GM23338 (cell line): ENCODE data around the gene KRT33B. TPM values are rescaled to one million over a fixed set of nuclear protein-coding genes. Genes with fewer than 3 reads are reported as not detected.

Experiments used
- ATAC-seq: fragments of 200-7000 bp; cut with Tn5 transposase; 3 replicates; pipeline ENCODE4 v1.9.1; 2020
- DNase-seq: peaks from one replicate; pipeline ENCODE4 v3.0.0-alpha.2; 2015; ENCODE audit warnings: low spot score
- H2AFZ ChIP-seq: fragments of 200-600 bp; sonication (generic); 2 replicates; pipeline ENCODE4 v1.8.0; 2016; ENCODE audit warnings: antibody characterized with exemption, mild to moderate bottlenecking, moderate library complexity
- H3F3A ChIP-seq: fragments of 200-600 bp; sonication (generic); replicated peaks from 2 replicates; pipeline ENCODE4 v1.8.0; 2017; ENCODE audit warnings: antibody characterized with exemption, mixed run types, low read depth
- H3K27ac ChIP-seq: fragments of 200-600 bp; sonication (generic); 2 replicates; pipeline ENCODE4 v1.6.1; 2016; ENCODE audit warnings: low read depth
- H3K27me3 ChIP-seq: fragments of 200-600 bp; sonication (generic); 2 replicates; pipeline ENCODE4 v1.8.0; 2016; ENCODE audit warnings: mild to moderate bottlenecking, mixed run types, moderate library complexity; ENCODE audit not compliant: insufficient read depth
- H3K36me3 ChIP-seq: fragments of 200-600 bp; sonication (generic); 2 replicates; pipeline ENCODE4 v1.8.0; 2016; ENCODE audit warnings: mild to moderate bottlenecking; ENCODE audit not compliant: insufficient read depth
- H3K4me1 ChIP-seq: fragments of 200-600 bp; sonication (generic); 2 replicates; pipeline ENCODE4 v1.8.0; 2016; ENCODE audit warnings: mild to moderate bottlenecking, moderate library complexity; ENCODE audit not compliant: insufficient read depth
- H3K4me2 ChIP-seq: fragments of 200-600 bp; sonication (generic); 2 replicates; pipeline ENCODE4 v1.7.1; 2017; ENCODE audit warnings: mixed run types
- H3K4me3 ChIP-seq: fragments of 200-600 bp; sonication (generic); 2 replicates; pipeline ENCODE4 v1.6.1; 2016; ENCODE audit warnings: mixed run types
- H3K79me2 ChIP-seq: fragments of 200-600 bp; sonication (generic); replicated peaks from 2 replicates; pipeline ENCODE4 v1.8.0; 2017; ENCODE audit warnings: mild to moderate bottlenecking; ENCODE audit not compliant: insufficient read depth
- H3K9me2 ChIP-seq: fragments of 200-600 bp; sonication (generic); 2 replicates; pipeline ENCODE4 v1.8.0; 2017; ENCODE audit not compliant: insufficient read depth
- H4K20me1 ChIP-seq: fragments of 200-600 bp; sonication (generic); replicated peaks from 2 replicates; pipeline ENCODE4 v1.8.0; 2017; ENCODE audit warnings: mild to moderate bottlenecking; ENCODE audit not compliant: insufficient read depth
- H3K27ac Mint-ChIP-seq: 2 replicates; pipeline ENCODE4 v1.8.0; 2020; ENCODE audit warnings: inconsistent platforms, mild to moderate bottlenecking, moderate library complexity, mixed read lengths
- H3K27me3 Mint-ChIP-seq: 3 replicates; pipeline ENCODE4 v1.8.0; 2022; ENCODE audit warnings: low read depth, mild to moderate bottlenecking, moderate library complexity, mixed read lengths, inconsistent platforms; ENCODE audit not compliant: insufficient read depth, poor library complexity
- H3K36me3 Mint-ChIP-seq: 3 replicates; pipeline ENCODE4 v1.8.0; 2021; ENCODE audit warnings: low read depth, mild to moderate bottlenecking, inconsistent platforms, moderate library complexity, mixed read lengths
- H3K4me1 Mint-ChIP-seq: 3 replicates; pipeline ENCODE4 v1.8.0; 2020; ENCODE audit warnings: mild to moderate bottlenecking, inconsistent platforms, mixed read lengths
- H3K4me3 Mint-ChIP-seq: 3 replicates; pipeline ENCODE4 v1.8.0; 2021; ENCODE audit warnings: moderate library complexity, mild to moderate bottlenecking, inconsistent platforms, mixed read lengths
- H3K9me3 Mint-ChIP-seq: 3 replicates; pipeline ENCODE4 v1.8.0; 2020; ENCODE audit warnings: moderate library complexity, mild to moderate bottlenecking, inconsistent platforms, mixed read lengths
- POLR2AphosphoS5 ChIP-seq: IDR thresholded peaks from 2 replicates; pipeline ENCODE4 v1.6.1; 2016; ENCODE audit warnings: antibody characterized with exemption, low read depth
- ZNF114 ChIP-seq: fragments of 250-450 bp; sonication (Bioruptor Pico); IDR thresholded peaks from 2 replicates; pipeline ENCODE4 v1.5.0; 2020; ENCODE audit warnings: mild to moderate bottlenecking, moderate library complexity
- polyA plus RNA-seq: library from polyadenylated mRNA; unstranded; fragments of >200 nt; fragmentation: Nextera tagmentation; extraction: Ambion mirVana; gene quantifications from 2 replicates; pipeline ENCODE4 v1.2.1, GENCODE V29; 2016
- total RNA-seq: library from RNA; depleted of rRNA; stranded (reverse); fragments of >200 nt; shearing (Covaris generic); gene quantifications from 2 replicates; pipeline ENCODE4 v1.2.3, GENCODE V29; 2014
- TF ChIP-seq, protein P1 (sequence below): fragments of 250-450 bp; sonication (Bioruptor Pico); IDR thresholded peaks from 2 replicates; pipeline ENCODE4 v1.5.0; 2020; ENCODE audit warnings: mild to moderate bottlenecking, moderate library complexity
- TF ChIP-seq, protein P2 (sequence below): IDR thresholded peaks from one replicate; pipeline ENCODE4 v1.6.1; 2018; ENCODE audit warnings: antibody characterized with exemption; ENCODE audit not compliant: unreplicated experiment

KRT33B gene
- total and polyA plus RNA-seq, 2 experiments from 2014 or later: not detected

- TF ChIP-seq, protein P1, sequence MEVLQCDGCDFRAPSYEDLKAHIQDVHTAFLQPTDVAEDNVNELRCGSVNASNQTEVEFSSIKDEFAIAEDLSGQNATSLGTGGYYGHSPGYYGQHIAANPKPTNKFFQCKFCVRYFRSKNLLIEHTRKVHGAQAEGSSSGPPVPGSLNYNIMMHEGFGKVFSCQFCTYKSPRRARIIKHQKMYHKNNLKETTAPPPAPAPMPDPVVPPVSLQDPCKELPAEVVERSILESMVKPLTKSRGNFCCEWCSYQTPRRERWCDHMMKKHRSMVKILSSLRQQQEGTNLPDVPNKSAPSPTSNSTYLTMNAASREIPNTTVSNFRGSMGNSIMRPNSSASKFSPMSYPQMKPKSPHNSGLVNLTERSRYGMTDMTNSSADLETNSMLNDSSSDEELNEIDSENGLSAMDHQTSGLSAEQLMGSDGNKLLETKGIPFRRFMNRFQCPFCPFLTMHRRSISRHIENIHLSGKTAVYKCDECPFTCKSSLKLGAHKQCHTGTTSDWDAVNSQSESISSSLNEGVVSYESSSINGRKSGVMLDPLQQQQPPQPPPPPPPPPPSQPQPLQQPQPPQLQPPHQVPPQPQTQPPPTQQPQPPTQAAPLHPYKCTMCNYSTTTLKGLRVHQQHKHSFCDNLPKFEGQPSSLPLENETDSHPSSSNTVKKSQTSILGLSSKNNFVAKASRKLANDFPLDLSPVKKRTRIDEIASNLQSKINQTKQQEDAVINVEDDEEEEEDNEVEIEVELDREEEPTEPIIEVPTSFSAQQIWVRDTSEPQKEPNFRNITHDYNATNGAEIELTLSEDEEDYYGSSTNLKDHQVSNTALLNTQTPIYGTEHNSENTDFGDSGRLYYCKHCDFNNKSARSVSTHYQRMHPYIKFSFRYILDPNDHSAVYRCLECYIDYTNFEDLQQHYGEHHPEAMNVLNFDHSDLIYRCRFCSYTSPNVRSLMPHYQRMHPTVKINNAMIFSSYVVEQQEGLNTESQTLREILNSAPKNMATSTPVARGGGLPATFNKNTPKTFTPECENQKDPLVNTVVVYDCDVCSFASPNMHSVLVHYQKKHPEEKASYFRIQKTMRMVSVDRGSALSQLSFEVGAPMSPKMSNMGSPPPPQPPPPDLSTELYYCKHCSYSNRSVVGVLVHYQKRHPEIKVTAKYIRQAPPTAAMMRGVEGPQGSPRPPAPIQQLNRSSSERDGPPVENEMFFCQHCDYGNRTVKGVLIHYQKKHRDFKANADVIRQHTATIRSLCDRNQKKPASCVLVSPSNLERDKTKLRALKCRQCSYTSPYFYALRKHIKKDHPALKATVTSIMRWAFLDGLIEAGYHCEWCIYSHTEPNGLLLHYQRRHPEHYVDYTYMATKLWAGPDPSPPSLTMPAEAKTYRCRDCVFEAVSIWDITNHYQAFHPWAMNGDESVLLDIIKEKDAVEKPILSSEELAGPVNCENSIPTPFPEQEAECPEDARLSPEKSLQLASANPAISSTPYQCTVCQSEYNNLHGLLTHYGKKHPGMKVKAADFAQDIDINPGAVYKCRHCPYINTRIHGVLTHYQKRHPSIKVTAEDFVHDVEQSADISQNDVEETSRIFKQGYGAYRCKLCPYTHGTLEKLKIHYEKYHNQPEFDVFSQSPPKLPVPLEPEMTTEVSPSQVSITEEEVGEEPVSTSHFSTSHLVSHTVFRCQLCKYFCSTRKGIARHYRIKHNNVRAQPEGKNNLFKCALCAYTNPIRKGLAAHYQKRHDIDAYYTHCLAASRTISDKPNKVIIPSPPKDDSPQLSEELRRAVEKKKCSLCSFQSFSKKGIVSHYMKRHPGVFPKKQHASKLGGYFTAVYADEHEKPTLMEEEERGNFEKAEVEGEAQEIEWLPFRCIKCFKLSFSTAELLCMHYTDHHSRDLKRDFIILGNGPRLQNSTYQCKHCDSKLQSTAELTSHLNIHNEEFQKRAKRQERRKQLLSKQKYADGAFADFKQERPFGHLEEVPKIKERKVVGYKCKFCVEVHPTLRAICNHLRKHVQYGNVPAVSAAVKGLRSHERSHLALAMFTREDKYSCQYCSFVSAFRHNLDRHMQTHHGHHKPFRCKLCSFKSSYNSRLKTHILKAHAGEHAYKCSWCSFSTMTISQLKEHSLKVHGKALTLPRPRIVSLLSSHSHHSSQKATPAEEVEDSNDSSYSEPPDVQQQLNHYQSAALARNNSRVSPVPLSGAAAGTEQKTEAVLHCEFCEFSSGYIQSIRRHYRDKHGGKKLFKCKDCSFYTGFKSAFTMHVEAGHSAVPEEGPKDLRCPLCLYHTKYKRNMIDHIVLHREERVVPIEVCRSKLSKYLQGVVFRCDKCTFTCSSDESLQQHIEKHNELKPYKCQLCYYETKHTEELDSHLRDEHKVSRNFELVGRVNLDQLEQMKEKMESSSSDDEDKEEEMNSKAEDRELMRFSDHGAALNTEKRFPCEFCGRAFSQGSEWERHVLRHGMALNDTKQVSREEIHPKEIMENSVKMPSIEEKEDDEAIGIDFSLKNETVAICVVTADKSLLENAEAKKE (CRISPR knock-in tag): no peak
- TF ChIP-seq, protein P2, sequence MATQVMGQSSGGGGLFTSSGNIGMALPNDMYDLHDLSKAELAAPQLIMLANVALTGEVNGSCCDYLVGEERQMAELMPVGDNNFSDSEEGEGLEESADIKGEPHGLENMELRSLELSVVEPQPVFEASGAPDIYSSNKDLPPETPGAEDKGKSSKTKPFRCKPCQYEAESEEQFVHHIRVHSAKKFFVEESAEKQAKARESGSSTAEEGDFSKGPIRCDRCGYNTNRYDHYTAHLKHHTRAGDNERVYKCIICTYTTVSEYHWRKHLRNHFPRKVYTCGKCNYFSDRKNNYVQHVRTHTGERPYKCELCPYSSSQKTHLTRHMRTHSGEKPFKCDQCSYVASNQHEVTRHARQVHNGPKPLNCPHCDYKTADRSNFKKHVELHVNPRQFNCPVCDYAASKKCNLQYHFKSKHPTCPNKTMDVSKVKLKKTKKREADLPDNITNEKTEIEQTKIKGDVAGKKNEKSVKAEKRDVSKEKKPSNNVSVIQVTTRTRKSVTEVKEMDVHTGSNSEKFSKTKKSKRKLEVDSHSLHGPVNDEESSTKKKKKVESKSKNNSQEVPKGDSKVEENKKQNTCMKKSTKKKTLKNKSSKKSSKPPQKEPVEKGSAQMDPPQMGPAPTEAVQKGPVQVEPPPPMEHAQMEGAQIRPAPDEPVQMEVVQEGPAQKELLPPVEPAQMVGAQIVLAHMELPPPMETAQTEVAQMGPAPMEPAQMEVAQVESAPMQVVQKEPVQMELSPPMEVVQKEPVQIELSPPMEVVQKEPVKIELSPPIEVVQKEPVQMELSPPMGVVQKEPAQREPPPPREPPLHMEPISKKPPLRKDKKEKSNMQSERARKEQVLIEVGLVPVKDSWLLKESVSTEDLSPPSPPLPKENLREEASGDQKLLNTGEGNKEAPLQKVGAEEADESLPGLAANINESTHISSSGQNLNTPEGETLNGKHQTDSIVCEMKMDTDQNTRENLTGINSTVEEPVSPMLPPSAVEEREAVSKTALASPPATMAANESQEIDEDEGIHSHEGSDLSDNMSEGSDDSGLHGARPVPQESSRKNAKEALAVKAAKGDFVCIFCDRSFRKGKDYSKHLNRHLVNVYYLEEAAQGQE: no peak
Measured at GRCh38 chr17:41354536-41354935, 15.1 kb downstream of the KRT33B start (continued).

GRCh38 chr17:41352597-41353366 lies 16.8 kb downstream of the KRT33B start:
- peaks cover 3% of the 10 kb centered on the region for H3K27me3 Mint-ChIP-seq
- DNase-seq (peak; percentile 8), ATAC-seq (no peak; the same call in 2 of the 3 replicates)
- no peaks in the 10 kb centered on the region for H3K9me3 Mint-ChIP-seq
- H3K4me3 ChIP-seq: no peak overlapping the region
- no peak overlapping the region for H3K4me2 ChIP-seq
- H3K79me2 ChIP-seq: no peaks in the 10 kb centered on the region
- no peaks in the 10 kb centered on the region for H3K4me1 Mint-ChIP-seq
- H3K4me3 Mint-ChIP-seq: no peak overlapping the region
- H3K36me3 ChIP-seq: no peaks in the 10 kb centered on the region
- H3F3A ChIP-seq: no peaks in the 10 kb centered on the region
- no peaks in the 10 kb centered on the region for H4K20me1 ChIP-seq
- H3K27ac Mint-ChIP-seq: no peak overlapping the region
- H3K27me3 ChIP-seq: no peaks in the 10 kb centered on the region
- H3K4me1 ChIP-seq: no peaks in the 10 kb centered on the region
- H3K36me3 Mint-ChIP-seq: no peaks in the 10 kb centered on the region
- H3K9me2 ChIP-seq: peaks cover 6% of the 10 kb centered on the region; the same call in 1 of the 2 replicates
- H2AFZ ChIP-seq: no peak overlapping the region
- H3K27ac ChIP-seq: no peak overlapping the region
- TF ChIP-seq POLR2AphosphoS5 (no peak), ZNF114 (CRISPR knock-in tag) (no peak)
- TF ChIP-seq, protein P1 (CRISPR knock-in tag): no peak
